ENCODE data around the gene ANTXR1.

GRCh38 chr2:69164061-69164778, 151.2 kb downstream of the ANTXR1 start:
- TF ChIP-seq CTCF (IDR thresholded peaks at IDR 0.05) = no peak
- TF ChIP-seq POLR2AphosphoS5 (IDR thresholded peaks at IDR 0.05) = peak; percentile 74

All from gastroesophageal sphincter (tissue), 3 donors.